H1 (cell line): ENCODE results near the gene KRT27. TPM values are rescaled to one million over a fixed set of nuclear protein-coding genes. Genes with fewer than 3 reads are reported as not detected.

Experiments used
- CTCF ChIA-PET: fragments of 300-600 bp; sonication (Branson Sonifier 250); formaldehyde crosslinking; loops from one replicate; lab custom pipeline; 2021; ENCODE audit not compliant: partially characterized antibody; lab: Charles Lee
- POLR2A ChIA-PET: fragments of 300-600 bp; sonication (Branson Sonifier 250); formaldehyde crosslinking; loops from one replicate; lab custom pipeline; 2021; ENCODE audit warnings: inconsistent platforms; ENCODE audit not compliant: partially characterized antibody; lab: Charles Lee
- DNase-seq, 2 experiments: peaks; one replicate each; pipeline versions ENCODE4 v3.0.0 to v3.0.0-alpha.2; 2010 to 2022; ENCODE audit warnings: low spot score in 2 of 2, low read depth in 1 of 2, mixed read lengths in 1 of 2
- FAIRE-seq: peaks from 2 replicates; lab custom pipeline; 2011; peaks lifted over from hg19 to GRCh38; lab: Jason Lieb, UNC
- H2AFZ ChIP-seq: 2 replicates; pipeline ENCODE4 v1.8.1; 2012; ENCODE audit warnings: low read length, inconsistent platforms
- H2AK5ac ChIP-seq: 2 replicates; pipeline ENCODE4 v1.6.1; 2013; ENCODE audit warnings: low read depth, low read length
- H2BK120ac ChIP-seq: replicated peaks from 2 replicates; pipeline ENCODE3; 2013; ENCODE audit warnings: low read depth, low read length, inconsistent platforms
- H2BK12ac ChIP-seq: 2 replicates; pipeline ENCODE4 v1.6.1; 2013; ENCODE audit warnings: low read depth, low read length
- H2BK15ac ChIP-seq: 2 replicates; pipeline ENCODE4 v1.6.1; 2013; ENCODE audit warnings: low read length
- H2BK20ac ChIP-seq: 2 replicates; pipeline ENCODE4 v1.6.1; 2013; ENCODE audit warnings: low read length
- H2BK5ac ChIP-seq: 2 replicates; pipeline ENCODE4 v1.6.1; 2013; ENCODE audit warnings: low read depth, low read length
- H3K14ac ChIP-seq: 2 replicates; pipeline ENCODE4 v1.6.1; 2013; ENCODE audit warnings: inconsistent platforms; ENCODE audit not compliant: insufficient read length
- H3K18ac ChIP-seq: 2 replicates; pipeline ENCODE4 v1.6.1; 2013; ENCODE audit warnings: low read length; ENCODE audit errors: extremely low read depth
- H3K23ac ChIP-seq: 2 replicates; pipeline ENCODE4 v1.6.1; 2013; ENCODE audit warnings: inconsistent platforms; ENCODE audit not compliant: insufficient read length
- H3K23me2 ChIP-seq: 2 replicates; pipeline ENCODE4 v1.6.1; 2013; ENCODE audit warnings: low read depth, low read length
- H3K27ac ChIP-seq: 2 replicates; pipeline ENCODE4 v1.6.1; 2011; ENCODE audit warnings: low read depth, low read length, inconsistent platforms
- H3K27me3 ChIP-seq, 4 experiments: replicated peaks in 1 of 4; 1 replicate in 1 of 4; 2 replicates in 3 of 4; pipeline versions ENCODE4 v1.6.1 to v1.8.1; 2011 to 2013; ENCODE audit warnings: low read length in 3 of 4, mild to moderate bottlenecking in 3 of 4, inconsistent platforms in 2 of 4, mixed read lengths in 2 of 4, moderate library complexity in 1 of 4; ENCODE audit not compliant: control insufficient read depth in 3 of 4, insufficient read depth in 3 of 4; ENCODE audit errors: extremely low read depth in 1 of 4
- H3K36me3 ChIP-seq, 4 experiments: 2 replicates each; pipeline versions ENCODE4 v1.6.1 to v1.8.1; 2011 to 2013; ENCODE audit warnings: mild to moderate bottlenecking in 4 of 4, low read length in 3 of 4, moderate library complexity in 2 of 4, control low read depth in 1 of 4, inconsistent platforms in 1 of 4; ENCODE audit not compliant: insufficient read depth in 4 of 4, control insufficient read depth in 2 of 4
- H3K4ac ChIP-seq: replicated peaks from 2 replicates; pipeline ENCODE3; 2013; ENCODE audit warnings: low read length, low read depth, mixed read lengths, inconsistent platforms; ENCODE audit not compliant: insufficient read length
- H3K4me1 ChIP-seq, 4 experiments: replicated peaks in 1 of 4; 1 replicate in 1 of 4; 2 replicates in 3 of 4; pipeline versions ENCODE4 v1.6.1 to v1.8.1; 2011 to 2013; ENCODE audit warnings: low read length in 3 of 4, inconsistent platforms in 2 of 4, mixed read lengths in 1 of 4; ENCODE audit not compliant: insufficient read depth in 4 of 4, control insufficient read depth in 3 of 4
- H3K4me2 ChIP-seq, 2 experiments: 2 replicates each; pipeline versions ENCODE4 v1.6.1 to v1.8.1; 2011 to 2013; ENCODE audit warnings: low read depth in 2 of 2, low read length in 2 of 2, control low read depth in 1 of 2, inconsistent platforms in 1 of 2, mild to moderate bottlenecking in 1 of 2; ENCODE audit not compliant: insufficient read depth in 1 of 2
- H3K4me3 ChIP-seq, 4 experiments: fragments of 200-600, 300-600 bp in 1 of 4; sonication (generic), shearing (Covaris generic), sonication (Bioruptor Twin) in 1 of 4; 2 replicates each; pipeline versions ENCODE4 v1.5.1 to v1.8.1; 2011 to 2016; ENCODE audit warnings: low read length in 4 of 4, low read depth in 3 of 4, control low read depth in 2 of 4, inconsistent platforms in 2 of 4, mild to moderate bottlenecking in 2 of 4, mixed read lengths in 1 of 4, moderate library complexity in 1 of 4; ENCODE audit not compliant: insufficient read depth in 2 of 4; ENCODE audit errors: extremely low read depth in 1 of 4
- H3K56ac ChIP-seq: replicated peaks from 2 replicates; pipeline ENCODE3; 2013; ENCODE audit warnings: low read depth, mild to moderate bottlenecking, mixed read lengths, low read length, inconsistent platforms; ENCODE audit not compliant: insufficient read length
- H3K79me1 ChIP-seq: 2 replicates; pipeline ENCODE4 v1.6.1; 2013; ENCODE audit warnings: low read depth, low read length, control low read depth
- H3K79me2 ChIP-seq, 2 experiments: 2 replicates each; pipeline versions ENCODE4 v1.6.1 to v1.8.1; 2012 to 2013; ENCODE audit warnings: low read length in 2 of 2, mild to moderate bottlenecking in 2 of 2, inconsistent platforms in 1 of 2; ENCODE audit not compliant: insufficient read depth in 2 of 2, control insufficient read depth in 1 of 2
- H3K9ac ChIP-seq, 4 experiments: replicated peaks in 1 of 4; 1 replicate in 1 of 4; 2 replicates in 3 of 4; pipeline versions ENCODE4 v1.6.1 to v1.8.1; 2011 to 2013; ENCODE audit warnings: low read depth in 3 of 4, low read length in 3 of 4, control low read depth in 2 of 4, mild to moderate bottlenecking in 2 of 4, moderate library complexity in 2 of 4, inconsistent platforms in 1 of 4; ENCODE audit errors: extremely low read depth in 1 of 4
- H3K9me3 ChIP-seq, 2 experiments: 2 replicates each; pipeline versions ENCODE4 v1.6.1 to v1.8.1; 2012 to 2013; ENCODE audit warnings: mild to moderate bottlenecking in 2 of 2, moderate library complexity in 2 of 2, control low read depth in 1 of 2, inconsistent platforms in 1 of 2, low read depth in 1 of 2, low read length in 1 of 2, mixed read lengths in 1 of 2; ENCODE audit not compliant: insufficient read depth in 2 of 2
- H4K20me1 ChIP-seq, 2 experiments: replicated peaks in 1 of 2; 2 replicates each; pipeline versions ENCODE3 to v1.8.1; 2011 to 2013; ENCODE audit warnings: inconsistent platforms in 2 of 2, low read length in 2 of 2, mild to moderate bottlenecking in 1 of 2; ENCODE audit not compliant: insufficient read depth in 2 of 2, control insufficient read depth in 1 of 2
- H4K5ac ChIP-seq: 2 replicates; pipeline ENCODE4 v1.6.1; 2013; ENCODE audit warnings: low read length, low read depth, mixed read lengths, inconsistent platforms; ENCODE audit not compliant: insufficient read length
- H4K8ac ChIP-seq: 2 replicates; pipeline ENCODE4 v1.8.0; 2013; ENCODE audit warnings: mild to moderate bottlenecking, moderate library complexity, low read length, inconsistent platforms; ENCODE audit not compliant: insufficient read depth; ENCODE audit errors: extremely low read depth
- H4K91ac ChIP-seq: replicated peaks from 2 replicates; pipeline ENCODE3; 2013; ENCODE audit warnings: low read length, mixed read lengths, inconsistent platforms; ENCODE audit not compliant: insufficient read length
- BACH1 ChIP-seq: IDR thresholded peaks from 2 replicates; pipeline ENCODE4 v1.6.1; 2012; ENCODE audit warnings: low read length, improper control_type of control experiment
- CTCF ChIP-seq, 3 experiments: IDR thresholded peaks; 1 replicate in 2 of 3; 2 replicates in 1 of 3; pipeline versions ENCODE4 v1.5.1 to v1.6.1; 2011; ENCODE audit warnings: low read length in 3 of 3, mild to moderate bottlenecking in 3 of 3, inconsistent platforms in 2 of 3, low read depth in 1 of 3, moderate library complexity in 1 of 3; ENCODE audit not compliant: insufficient read depth in 1 of 3; ENCODE audit errors: control extremely low read depth in 1 of 3
- KDM4A ChIP-seq: IDR thresholded peaks from one replicate; pipeline ENCODE4 v1.7.1; 2012; ENCODE audit warnings: low read depth, mild to moderate bottlenecking, moderate library complexity, low read length, inconsistent platforms; ENCODE audit not compliant: severe bottlenecking
- TBP ChIP-seq: IDR thresholded peaks from 2 replicates; pipeline ENCODE4 v1.6.1; 2011; ENCODE audit warnings: low read depth, low read length, improper control_type of control experiment
- whole genome bisulfite sequencing, 2 experiments: shearing (Covaris generic) in 1 of 2; methylation state at CpG; one replicate each; pipeline versions ENCODE4 v1.1.6 to v1.1.7; 2013 to 2015; ENCODE audit warnings: low lambda C conversion rate in 2 of 2, mixed read lengths in 2 of 2, inconsistent platforms in 1 of 2, low coverage in 1 of 2, missing lambda C conversion rate in 1 of 2; ENCODE audit not compliant: insufficient replicate concordance in 2 of 2, insufficient coverage in 1 of 2, insufficient read length in 1 of 2; ENCODE audit errors: extremely low coverage in 1 of 2, missing lambda C conversion rate in 1 of 2; 5-methylcytosine and 5-hydroxymethylcytosine counted together
- polyA plus RNA-seq, 7 experiments: library from polyadenylated mRNA; depleted of rRNA in 3 of 7; stranded (reverse) in 5 of 7; unstranded in 2 of 7; fragments of >200 nt in 5 of 7; fragments of 200-250 nt in 2 of 7; gene quantifications; 1 replicate in 5 of 7; 2 replicates in 1 of 7; 4 replicates in 1 of 7; pipeline versions ENCODE4 v1.2.1 to v1.2.3, GENCODE V29; 2011 to 2013; ENCODE audit warnings: missing spikeins in 2 of 7, mixed read lengths in 2 of 7
- total RNA-seq: library from RNA; stranded (reverse); fragmentation: NEBNext Ultra II Directional; extraction: Animal tissue kit (Norgen Biotek cat#: 25700); gene quantifications from 2 replicates; pipeline ENCODE4 v1.2.1, GENCODE V29; 2021

The KRT27 gene
- total and polyA plus RNA-seq, 2 of the 8 experiments (the other 6 are each of a cell fraction or from before 2014, with no cell fraction given), result not detected

- Histone ChIP-seq H3K23me2 (no peaks in the 10 kb centered on the region), H2BK20ac (no peak overlapping the region), H4K8ac (peak overlapping the region; percentile 14; the same call in 1 of the 2 replicates), H2BK15ac (no peak overlapping the region), H3K27ac (no peak overlapping the region), H4K20me1 (no peaks in the 10 kb centered on the region), H3K79me2 (no peaks in the 10 kb centered on the region), H3K27me3 (peaks cover 0 to 3% (median 1%) of the 10 kb centered on the region in 4 experiments; a peak in 3 of 7 replicates), H2BK12ac (no peak overlapping the region), H3K4me3 (peak overlapping the region in 1 of 4 experiments; percentile 12; a peak in 1 of 8 replicates), H2AFZ (no peak overlapping the region), H3K9me3 (no peaks in the 10 kb centered on the region), H3K23ac (no peak overlapping the region), H3K18ac (no peak overlapping the region), H4K91ac (no peak overlapping the region), H3K4me1 (no peaks in the 10 kb centered on the region), H3K79me1 (no peaks in the 10 kb centered on the region), H3K4ac (no peak overlapping the region), H3K4me2 (0 out of 4 replicates have a peak overlapping the region, but pooled peaks of 1 of the 2 experiments have one; percentile 29), H3K14ac (no peak overlapping the region), H2BK5ac (no peak overlapping the region), H3K56ac (no peak overlapping the region), H2AK5ac (no peak overlapping the region), H3K36me3 (no peaks in the 10 kb centered on the region), H4K5ac (no peak overlapping the region), H2BK120ac (no peak overlapping the region), H3K9ac (no peak overlapping the region)
- DNase-seq (no peak), FAIRE-seq (no peak)
- ChIA-PET POLR2A (interaction anchor here (0.9 kb wide), 1 partner anchor 130 kb away, joined by 3 read pairs; no protein-coding TSS in a partner anchor), CTCF (interaction anchor here (0.9 to 2.0 kb wide), 4 partner anchors 13 to 160 kb away, joined by 3 to 6 read pairs (median 4); no protein-coding TSS in a partner anchor)
- TF ChIP-seq TBP, result peak; percentile 51; the same call in 1 of the 2 replicates
- peak; percentile 33 for TF ChIP-seq KDM4A
- TF ChIP-seq BACH1, result no peak
- TF ChIP-seq CTCF (IDR thresholded peaks at IDR 0.05; ENCODE audit: control extremely low read depth in 1 of 3, insufficient read depth in 1 of 3, low read depth in 1 of 3, low read length in 3 of 3), result 0 out of 4 replicates have a peak, but pooled peaks of 1 of the 3 experiments have one; percentile 2
- WGBS, 2 experiments, result 41% methylated on average over 37 of the region's 37 CpGs; no CpG with 5 or more reads in 1 of the 2 experiments
These were observed 3.0 kb downstream of the KRT27 start for GRCh38 chr17:40779181-40779909.
